Smooth muscle cell (in vitro differentiated cells): ENCODE results near the gene SRL. TPM values are rescaled to one million over a fixed set of nuclear protein-coding genes. Genes with fewer than 3 reads are reported as not detected.

Source experiments
- DNase-seq: peaks from one replicate; lab custom pipeline; 2025; ENCODE audit not compliant: unreplicated experiment; lab: John Stamatoyannopoulos, UW
- H2AFZ ChIP-seq: fragments of 200-600 bp; sonication (generic); 2 replicates; pipeline ENCODE4 v1.6.0; 2016; ENCODE audit warnings: antibody characterized with exemption, low read depth, mild to moderate bottlenecking
- H3F3A ChIP-seq: fragments of 200-600 bp; sonication (generic); 2 replicates; pipeline ENCODE4 v1.6.0; 2017; ENCODE audit warnings: antibody characterized with exemption, low read depth
- H3K27ac ChIP-seq: fragments of 200-600 bp; sonication (generic); 2 replicates; pipeline ENCODE4 v1.5.1; 2016; ENCODE audit warnings: low read depth, mild to moderate bottlenecking
- H3K27me3 ChIP-seq: fragments of 200-600 bp; sonication (generic); 2 replicates; pipeline ENCODE4 v1.6.1; 2016; ENCODE audit warnings: low read depth, mild to moderate bottlenecking
- H3K36me3 ChIP-seq: fragments of 200-600 bp; sonication (generic); 2 replicates; pipeline ENCODE4 v1.5.1; 2016; ENCODE audit warnings: low read depth
- H3K4me1 ChIP-seq: fragments of 200-600 bp; sonication (generic); 2 replicates; pipeline ENCODE4 v1.5.1; 2016; ENCODE audit warnings: low read depth
- H3K4me2 ChIP-seq: fragments of 200-600 bp; sonication (generic); 2 replicates; pipeline ENCODE4 v1.6.0; 2016; ENCODE audit warnings: mild to moderate bottlenecking
- H3K4me3 ChIP-seq: fragments of 200-600 bp; sonication (generic); 2 replicates; pipeline ENCODE4 v1.5.1; 2016; ENCODE audit warnings: mild to moderate bottlenecking
- H3K79me2 ChIP-seq: fragments of 200-600 bp; sonication (generic); 2 replicates; pipeline ENCODE4 v1.6.0; 2016; ENCODE audit warnings: low read depth, mild to moderate bottlenecking
- H3K9ac ChIP-seq: fragments of 200-600 bp; sonication (generic); 2 replicates; pipeline ENCODE4 v1.6.0; 2016; ENCODE audit warnings: low read depth
- H3K9me3 ChIP-seq: fragments of 200-600 bp; sonication (generic); replicated peaks from 2 replicates; pipeline ENCODE4 v1.5.1; 2016; ENCODE audit warnings: low read depth
- H4K20me1 ChIP-seq: fragments of 200-600 bp; sonication (generic); 2 replicates; pipeline ENCODE4 v1.6.0; 2016; ENCODE audit warnings: low read depth
- CTCF ChIP-seq: fragments of 200-600 bp; sonication (generic); IDR thresholded peaks from 2 replicates; pipeline ENCODE4 v1.5.1; 2017; ENCODE audit warnings: borderline replicate concordance, mild to moderate bottlenecking, antibody characterized with exemption; ENCODE audit not compliant: insufficient read depth, poor library complexity, severe bottlenecking
- WGBS: methylation state at CpG from one replicate; pipeline ENCODE4 v1.1.7; 2016; ENCODE audit warnings: low lambda C conversion rate; 5-methylcytosine and 5-hydroxymethylcytosine counted together
- polyA plus RNA-seq: library from polyadenylated mRNA; unstranded; fragments of >200 nt; fragmentation: Nextera tagmentation; extraction: Ambion mirVana; gene quantifications from 2 replicates; pipeline ENCODE4 v1.2.1, GENCODE V29; 2016
- total RNA-seq: library from RNA; depleted of rRNA; stranded (reverse); fragments of >200 nt; gene quantifications from 2 replicates; pipeline ENCODE4 v1.2.3, GENCODE V29; 2014

Gene SRL
- total and polyA plus RNA-seq, 2 experiments from 2014 or later = not detected

- H3F3A ChIP-seq = no peaks in the 10 kb centered on the region
- peaks cover 3% of the 10 kb centered on the region for H3K4me1 ChIP-seq
- no peaks in the 10 kb centered on the region for H3K27me3 ChIP-seq
- H3K9ac ChIP-seq = no peak overlapping the region
- 86% methylated on average over 10 of the region's 10 CpGs for WGBS
- no peak overlapping the region for H3K4me3 ChIP-seq
- no peaks in the 10 kb centered on the region for H3K79me2 ChIP-seq
- H3K9me3 ChIP-seq = no peaks in the 10 kb centered on the region
- H3K27ac ChIP-seq = no peak overlapping the region
- H4K20me1 ChIP-seq = no peaks in the 10 kb centered on the region
- no peak overlapping the region for H2AFZ ChIP-seq
- H3K36me3 ChIP-seq = no peaks in the 10 kb centered on the region
- no peak overlapping the region for H3K4me2 ChIP-seq
- no peak for DNase-seq
- no peak for TF ChIP-seq CTCF
Measured at GRCh38 chr16:4285167-4285566, 43.3 kb upstream of the SRL start.

- H4K20me1 ChIP-seq = no peaks in the 10 kb centered on the region
- H3K27me3 ChIP-seq = no peaks in the 10 kb centered on the region
- H3K4me2 ChIP-seq = no peak overlapping the region
- H3K27ac ChIP-seq = no peak overlapping the region
- H2AFZ ChIP-seq = no peak overlapping the region
- no peaks in the 10 kb centered on the region for H3K79me2 ChIP-seq
- no peak for TF ChIP-seq CTCF
- H3K9ac ChIP-seq = no peak overlapping the region
- 88% methylated on average over 2 of the region's 2 CpGs for WGBS
- H3K9me3 ChIP-seq = no peaks in the 10 kb centered on the region
- peaks cover 3% of the 10 kb centered on the region for H3K4me1 ChIP-seq
- no peaks in the 10 kb centered on the region for H3F3A ChIP-seq
- DNase-seq = no peak
- H3K36me3 ChIP-seq = no peaks in the 10 kb centered on the region
- H3K4me3 ChIP-seq = no peak overlapping the region
Measured at GRCh38 chr16:4283939-4284338, 42.1 kb upstream of the SRL start.

- no peaks in the 10 kb centered on the region for H3K79me2 ChIP-seq
- no peak for TF ChIP-seq CTCF
- no peak overlapping the region for H2AFZ ChIP-seq
- no peak for DNase-seq
- no peak overlapping the region for H3K4me2 ChIP-seq
- no peaks in the 10 kb centered on the region for H3K27me3 ChIP-seq
- H3K9ac ChIP-seq = no peak overlapping the region
- H3K27ac ChIP-seq = no peak overlapping the region
- no peaks in the 10 kb centered on the region for H3F3A ChIP-seq
- no peaks in the 10 kb centered on the region for H3K4me1 ChIP-seq
- H3K9me3 ChIP-seq = no peaks in the 10 kb centered on the region
- no peak overlapping the region for H3K4me3 ChIP-seq
- H4K20me1 ChIP-seq = no peaks in the 10 kb centered on the region
- no peaks in the 10 kb centered on the region for H3K36me3 ChIP-seq
- 90% methylated on average over 8 of the region's 8 CpGs for WGBS
Measured at GRCh38 chr16:4283441-4283840, 41.6 kb upstream of the SRL start.

- Histone ChIP-seq H3K9ac (no peak overlapping the region), H3K79me2 (no peaks in the 10 kb centered on the region), H2AFZ (no peak overlapping the region), H3F3A (no peaks in the 10 kb centered on the region), H3K9me3 (no peaks in the 10 kb centered on the region), H4K20me1 (no peaks in the 10 kb centered on the region), H3K4me2 (no peak overlapping the region), H3K36me3 (no peaks in the 10 kb centered on the region), H3K4me1 (no peaks in the 10 kb centered on the region), H3K27me3 (no peaks in the 10 kb centered on the region), H3K27ac (no peak overlapping the region), H3K4me3 (no peak overlapping the region)
- WGBS = 94% methylated on average over 2 of the region's 2 CpGs
- no peak for DNase-seq
- TF ChIP-seq CTCF = no peak
Measured at GRCh38 chr16:4280625-4281024, 38.7 kb upstream of the SRL start.
